HEK293T (cell line): ENCODE results near the gene SLC8A1.

Experiments used
- BHLHE40 ChIP-seq: fragments of 450-650 bp; IDR thresholded peaks from 2 replicates; pipeline ENCODE4 v1.6.1; 2016; ENCODE audit warnings: mild to moderate bottlenecking, moderate library complexity, borderline replicate concordance
- CTBP1 ChIP-seq: fragments of 450-650 bp; IDR thresholded peaks from 2 replicates; pipeline ENCODE4 v1.6.1; 2016; ENCODE audit warnings: borderline replicate concordance
- ELF4 ChIP-seq: fragments of 450-650 bp; IDR thresholded peaks from 2 replicates; pipeline ENCODE4 v1.6.1; 2017; ENCODE audit warnings: antibody characterized with exemption
- FOXK2 ChIP-seq: fragments of 450-650 bp; IDR thresholded peaks from 2 replicates; pipeline ENCODE4 v1.6.1; 2016; ENCODE audit warnings: mild to moderate bottlenecking
- FOXM1 ChIP-seq: fragments of 450-650 bp; IDR thresholded peaks from 2 replicates; pipeline ENCODE4 v1.6.1; 2017; ENCODE audit warnings: mild to moderate bottlenecking, borderline replicate concordance
- L3MBTL2 ChIP-seq: fragments of 450-650 bp; conservative IDR thresholded peaks from 2 replicates; pipeline ENCODE4 v1.6.1; 2016; ENCODE audit warnings: mild to moderate bottlenecking
- NFRKB ChIP-seq: fragments of 450-650 bp; IDR thresholded peaks from 2 replicates; pipeline ENCODE4 v1.6.1; 2016; ENCODE audit warnings: mild to moderate bottlenecking, moderate library complexity
- SP1 ChIP-seq: fragments of 450-650 bp; IDR thresholded peaks from 2 replicates; pipeline ENCODE4 v1.6.1; 2017
- SUZ12 ChIP-seq: fragments of 450-650 bp; IDR thresholded peaks from 2 replicates; pipeline ENCODE4 v1.6.1; 2016; ENCODE audit warnings: mild to moderate bottlenecking
- TARDBP ChIP-seq: fragments of 450-650 bp; IDR thresholded peaks from 2 replicates; pipeline ENCODE4 v1.6.1; 2016

GRCh38 chr2:40098786-40099470, 353.0 kb downstream of the SLC8A1 start:
- TF ChIP-seq BHLHE40 = no peak
- TF ChIP-seq FOXM1 = no peak
- no peak for TF ChIP-seq L3MBTL2
- TF ChIP-seq CTBP1 = no peak
- no peak for TF ChIP-seq TARDBP
- no peak for TF ChIP-seq SP1
- no peak for TF ChIP-seq SUZ12
- TF ChIP-seq FOXK2 = no peak
- no peak for TF ChIP-seq NFRKB
- TF ChIP-seq ELF4 = no peak
